Measurements from ENCODE around the gene MAPK1.

MAPK1 gene

DNA sequence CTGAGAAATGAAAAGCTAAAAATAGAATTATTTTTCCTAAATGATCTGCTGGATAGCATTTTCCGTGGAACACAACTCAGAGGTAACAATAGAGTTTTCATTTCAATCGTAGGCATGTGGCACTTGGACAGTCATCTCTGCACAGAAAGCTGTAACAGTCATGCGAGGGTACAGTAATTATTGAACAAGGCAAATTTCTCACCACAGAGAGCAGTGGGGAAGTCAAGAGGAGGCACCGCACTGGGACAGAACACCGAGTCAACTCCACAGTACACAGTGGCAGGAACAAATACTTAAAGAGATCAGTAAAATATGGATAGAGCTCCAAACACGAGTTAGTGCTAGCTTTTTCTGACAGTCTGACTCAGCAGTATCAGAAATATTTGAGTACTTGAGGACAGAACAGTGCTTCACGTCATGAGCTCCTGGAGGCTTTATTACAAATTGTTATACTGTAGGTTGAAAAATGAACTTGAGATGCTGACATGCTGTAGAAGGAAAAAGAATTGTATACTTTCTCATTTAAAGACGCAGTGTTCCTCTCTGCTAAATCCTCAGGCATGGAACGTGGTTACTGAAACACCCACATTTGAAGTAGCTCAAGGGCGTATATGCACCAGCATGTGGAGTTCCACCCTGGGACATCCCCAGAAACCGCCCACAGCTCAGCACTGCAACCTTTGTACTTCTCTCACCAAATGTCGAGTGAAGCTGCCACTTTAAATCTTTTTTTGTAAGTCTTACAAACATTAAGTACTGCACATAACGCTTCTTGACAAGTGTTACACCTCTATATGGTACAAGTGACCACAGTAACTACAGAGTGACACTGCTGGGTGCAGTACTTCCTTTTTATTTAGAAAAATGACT, 104.5 kb downstream of the MAPK1 start:
- H3K4me3 ChIP-seq (ENCODE audit: low read length): no peak overlapping the region

GRCh38 chr22:21761994-21762680, 105.3 kb downstream of the MAPK1 start:
- Histone ChIP-seq H3K36me3 (replicated peaks; ENCODE audit: insufficient read depth, low read length) (0 out of 2 replicates have a peak, but pooled peaks cover 2% of the 10 kb centered on the region), H3F3A (ENCODE audit: insufficient read depth, low read length) (peaks cover 13% of the 10 kb centered on the region), H4K20me1 (ENCODE audit: insufficient read depth, low read length) (no peaks in the 10 kb centered on the region), H2AFZ (ENCODE audit: low read length) (no peak overlapping the region), H3K27me3 (replicated peaks; ENCODE audit: insufficient read depth, low read length) (no peaks in the 10 kb centered on the region), H3K9me3 (replicated peaks; ENCODE audit: insufficient read depth, low read length) (no peaks in the 10 kb centered on the region), H3K4me2 (ENCODE audit: low read depth, low read length) (no peak overlapping the region), H3K4me1 (ENCODE audit: low read length) (peaks cover 6% of the 10 kb centered on the region; the same call in 1 of the 2 replicates), H3K4me3 (ENCODE audit: low read length) (no peak overlapping the region), H3K9me2 (replicated peaks; ENCODE audit: insufficient read depth, low read length) (no peaks in the 10 kb centered on the region), H3K79me2 (ENCODE audit: low read length) (no peaks in the 10 kb centered on the region), H3K9ac (ENCODE audit: low read length) (no peak overlapping the region), H3K27ac (ENCODE audit: low read length) (no peak overlapping the region)
- no peak for TF ChIP-seq EZH2phosphoT487 (IDR thresholded peaks at IDR 0.05; ENCODE audit: low read length)
- no peak for TF ChIP-seq CTCF (IDR thresholded peaks at IDR 0.05; ENCODE audit: low read length)
- no peak for TF ChIP-seq EZH2 (optimal IDR thresholded peaks at IDR 0.05; ENCODE audit: low read depth, low read length)
- DNase-seq: no peak

More for the DNA sequence above, 104.5 kb downstream of the MAPK1 start:
- Histone ChIP-seq H3K9me2 (replicated peaks; ENCODE audit: insufficient read depth, low read length) (no peaks in the 10 kb centered on the region), H3F3A (ENCODE audit: insufficient read depth, low read length) (peaks cover 13% of the 10 kb centered on the region), H3K79me2 (ENCODE audit: low read length) (no peaks in the 10 kb centered on the region), H3K4me2 (ENCODE audit: low read depth, low read length) (no peak overlapping the region), H3K9me3 (replicated peaks; ENCODE audit: insufficient read depth, low read length) (no peaks in the 10 kb centered on the region), H3K9ac (ENCODE audit: low read length) (no peak overlapping the region), H3K36me3 (replicated peaks; ENCODE audit: insufficient read depth, low read length) (0 out of 2 replicates have a peak, but pooled peaks cover 2% of the 10 kb centered on the region), H2AFZ (ENCODE audit: low read length) (no peak overlapping the region), H4K20me1 (ENCODE audit: insufficient read depth, low read length) (no peaks in the 10 kb centered on the region), H3K4me1 (ENCODE audit: low read length) (peaks cover 6% of the 10 kb centered on the region; the same call in 1 of the 2 replicates), H3K27me3 (replicated peaks; ENCODE audit: insufficient read depth, low read length) (no peaks in the 10 kb centered on the region), H3K27ac (ENCODE audit: low read length) (no peak overlapping the region)
- TF ChIP-seq EZH2 (optimal IDR thresholded peaks at IDR 0.05; ENCODE audit: low read depth, low read length): no peak
- no peak for TF ChIP-seq EZH2phosphoT487 (IDR thresholded peaks at IDR 0.05; ENCODE audit: low read length)
- no peak for TF ChIP-seq CTCF (IDR thresholded peaks at IDR 0.05; ENCODE audit: low read length)
- DNase-seq: no peak

DNA sequence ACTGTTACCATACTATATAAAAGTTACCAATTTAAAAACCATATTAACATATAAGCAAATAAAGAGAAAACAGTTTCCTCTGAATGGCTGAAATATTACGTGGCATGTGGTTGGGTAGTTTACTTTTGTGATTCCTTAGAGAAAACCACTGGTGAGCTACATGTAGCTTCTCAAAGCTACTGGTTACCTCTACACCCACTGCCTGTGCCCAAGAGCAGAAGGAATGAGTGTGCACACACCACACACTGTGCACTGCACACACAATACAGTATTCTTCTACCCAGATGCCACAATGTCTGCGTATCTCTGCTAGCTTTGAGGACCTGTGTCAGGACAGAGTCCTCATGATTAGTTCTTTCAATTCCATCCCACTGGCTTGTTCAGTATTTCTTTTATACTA, 106.4 kb downstream of the MAPK1 start:
- Histone ChIP-seq H3K27ac (ENCODE audit: low read length) (no peak overlapping the region), H3K9me3 (replicated peaks; ENCODE audit: insufficient read depth, low read length) (no peaks in the 10 kb centered on the region), H3K27me3 (replicated peaks; ENCODE audit: insufficient read depth, low read length) (no peaks in the 10 kb centered on the region), H3K79me2 (ENCODE audit: low read length) (no peaks in the 10 kb centered on the region), H3K4me1 (ENCODE audit: low read length) (peaks cover 6% of the 10 kb centered on the region; the same call in 1 of the 2 replicates), H3K9ac (ENCODE audit: low read length) (no peak overlapping the region), H3K4me2 (ENCODE audit: low read depth, low read length) (no peak overlapping the region), H4K20me1 (ENCODE audit: insufficient read depth, low read length) (no peaks in the 10 kb centered on the region), H3F3A (ENCODE audit: insufficient read depth, low read length) (peaks cover 13% of the 10 kb centered on the region), H3K4me3 (ENCODE audit: low read length) (no peak overlapping the region), H2AFZ (ENCODE audit: low read length) (no peak overlapping the region), H3K9me2 (replicated peaks; ENCODE audit: insufficient read depth, low read length) (no peaks in the 10 kb centered on the region), H3K36me3 (replicated peaks; ENCODE audit: insufficient read depth, low read length) (0 out of 2 replicates have a peak, but pooled peaks cover 2% of the 10 kb centered on the region)
- TF ChIP-seq EZH2phosphoT487 (IDR thresholded peaks at IDR 0.05; ENCODE audit: low read length) (no peak), CTCF (IDR thresholded peaks at IDR 0.05; ENCODE audit: low read length) (no peak), EZH2 (optimal IDR thresholded peaks at IDR 0.05; ENCODE audit: low read depth, low read length) (no peak)
- no peak for DNase-seq

Measured in MM.1S (cell line).